ENCODE results near the gene KCNJ16. TPM values are rescaled to one million over a fixed set of nuclear protein-coding genes. Genes with fewer than 3 reads are reported as not detected.

KCNJ16 gene
- total RNA-seq, 1 experiment from 2014 or later: not detected

DNA sequence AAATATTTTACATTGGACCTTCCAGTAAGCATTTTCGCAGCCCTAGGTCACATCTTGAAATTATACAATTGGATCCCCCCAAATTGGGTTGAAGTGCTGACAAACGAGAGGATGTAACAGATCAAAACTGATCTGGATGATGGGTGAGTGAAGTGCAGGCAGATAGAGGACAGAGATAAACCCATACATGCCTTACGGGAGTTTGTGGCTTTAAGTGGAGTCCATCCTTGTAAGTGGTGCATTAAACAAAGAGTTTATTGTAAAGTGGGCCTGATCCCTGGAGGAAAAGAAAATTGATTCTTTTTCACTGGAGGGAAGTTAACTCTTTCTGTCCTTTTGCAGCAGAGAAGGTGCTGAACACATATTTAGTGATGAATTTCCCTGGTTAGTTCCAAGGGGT, 55.3 kb downstream of the KCNJ16 start:
- Mint-ChIP-seq H3K36me3 (ENCODE audit: insufficient read depth, unreplicated experiment) (no peaks in the 10 kb centered on the region), H3K9me3 (ENCODE audit: low read depth, unreplicated experiment) (peaks cover 13% of the 10 kb centered on the region), H3K27me3 (ENCODE audit: unreplicated experiment) (no peaks in the 10 kb centered on the region), H3K4me3 (ENCODE audit: low read depth, unreplicated experiment) (no peak overlapping the region), H3K27ac (ENCODE audit: unreplicated experiment) (no peak overlapping the region), H3K4me1 (ENCODE audit: low read depth, unreplicated experiment) (no peaks in the 10 kb centered on the region)
- no peak for TF ChIP-seq CTCF (IDR thresholded peaks at IDR 0.05; ENCODE audit: unreplicated experiment)
- intact Hi-C loops (cut with micrococcal nuclease; ENCODE audit: unreplicated experiment): no loop called here
- CTCF ChIA-PET: no interaction called here
- no TSS peak for BruUV-seq (replicated peaks)
- DNase-seq: no peak

DNA sequence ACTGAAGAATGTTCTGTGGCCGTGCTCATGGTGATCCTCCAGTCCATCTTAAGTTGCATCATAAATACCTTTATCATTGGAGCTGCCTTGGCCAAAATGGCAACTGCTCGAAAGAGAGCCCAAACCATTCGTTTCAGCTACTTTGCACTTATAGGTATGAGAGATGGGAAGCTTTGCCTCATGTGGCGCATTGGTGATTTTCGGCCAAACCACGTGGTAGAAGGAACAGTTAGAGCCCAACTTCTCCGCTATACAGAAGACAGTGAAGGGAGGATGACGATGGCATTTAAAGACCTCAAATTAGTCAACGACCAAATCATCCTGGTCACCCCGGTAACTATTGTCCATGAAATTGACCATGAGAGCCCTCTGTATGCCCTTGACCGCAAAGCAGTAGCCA, 57.5 kb downstream of the KCNJ16 start:
- no TSS peak for BruUV-seq (replicated peaks)
- CTCF ChIA-PET: no interaction called here
- H3K27me3 Mint-ChIP-seq (ENCODE audit: unreplicated experiment): no peaks in the 10 kb centered on the region
- peaks cover 11% of the 10 kb centered on the region for H3K9me3 Mint-ChIP-seq (ENCODE audit: low read depth, unreplicated experiment)
- no peak overlapping the region for H3K4me3 Mint-ChIP-seq (ENCODE audit: low read depth, unreplicated experiment)
- no peaks in the 10 kb centered on the region for H3K4me1 Mint-ChIP-seq (ENCODE audit: low read depth, unreplicated experiment)
- no peak overlapping the region for H3K27ac Mint-ChIP-seq (ENCODE audit: unreplicated experiment)
- intact Hi-C loops (cut with micrococcal nuclease; ENCODE audit: unreplicated experiment): no loop called here
- peaks cover 3% of the 10 kb centered on the region for H3K36me3 Mint-ChIP-seq (ENCODE audit: insufficient read depth, unreplicated experiment)
- no peak for DNase-seq
- TF ChIP-seq CTCF (IDR thresholded peaks at IDR 0.05; ENCODE audit: unreplicated experiment): no peak

- intact Hi-C loops (cut with micrococcal nuclease; ENCODE audit: unreplicated experiment): no loop called here
- BruUV-seq (replicated peaks): no TSS peak
- Mint-ChIP-seq H3K4me1 (ENCODE audit: low read depth, unreplicated experiment) (no peaks in the 10 kb centered on the region), H3K36me3 (ENCODE audit: insufficient read depth, unreplicated experiment) (peaks cover 4% of the 10 kb centered on the region), H3K27ac (ENCODE audit: unreplicated experiment) (no peak overlapping the region), H3K4me3 (ENCODE audit: low read depth, unreplicated experiment) (no peak overlapping the region), H3K27me3 (ENCODE audit: unreplicated experiment) (no peaks in the 10 kb centered on the region), H3K9me3 (ENCODE audit: low read depth, unreplicated experiment) (peaks cover 9% of the 10 kb centered on the region)
- TF ChIP-seq CTCF (IDR thresholded peaks at IDR 0.05; ENCODE audit: unreplicated experiment): no peak
- CTCF ChIA-PET: no interaction called here
- DNase-seq: no peak
Observed at GRCh38 chr17:70134042-70134441, 59.0 kb downstream of the KCNJ16 start.

GRCh38 chr17:70134777-70135176, 59.8 kb downstream of the KCNJ16 start:
- Mint-ChIP-seq H3K27me3 (ENCODE audit: unreplicated experiment) (no peaks in the 10 kb centered on the region), H3K4me1 (ENCODE audit: low read depth, unreplicated experiment) (no peaks in the 10 kb centered on the region), H3K4me3 (ENCODE audit: low read depth, unreplicated experiment) (no peak overlapping the region), H3K27ac (ENCODE audit: unreplicated experiment) (no peak overlapping the region), H3K36me3 (ENCODE audit: insufficient read depth, unreplicated experiment) (peaks cover 4% of the 10 kb centered on the region), H3K9me3 (ENCODE audit: low read depth, unreplicated experiment) (peaks cover 6% of the 10 kb centered on the region)
- intact Hi-C loops (cut with micrococcal nuclease; ENCODE audit: unreplicated experiment): no loop called here
- DNase-seq: no peak
- TF ChIP-seq CTCF (IDR thresholded peaks at IDR 0.05; ENCODE audit: unreplicated experiment): no peak
- CTCF ChIA-PET: no interaction called here
- BruUV-seq (replicated peaks): no TSS peak

DNA sequence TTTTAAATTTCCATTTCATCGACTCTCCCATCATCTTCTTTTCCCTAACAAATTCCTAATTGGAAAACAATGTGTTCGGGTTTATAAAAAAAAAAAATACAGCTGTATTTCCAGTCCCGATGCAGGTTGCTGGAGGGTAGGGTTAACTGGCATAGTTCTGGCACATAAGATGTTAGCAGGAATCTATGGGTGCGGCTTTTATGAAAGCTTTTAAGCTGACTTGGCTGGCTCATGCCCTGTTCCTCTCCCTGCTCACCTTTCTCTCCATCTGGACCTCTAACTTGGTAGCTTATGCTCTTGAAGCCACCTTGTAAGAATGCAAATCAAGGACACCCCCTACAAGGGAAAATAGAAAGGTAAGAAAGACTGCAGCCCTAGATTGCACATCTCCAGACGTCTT, 61.1 kb downstream of the KCNJ16 start:
- no TSS peak for BruUV-seq (replicated peaks)
- no peak for TF ChIP-seq CTCF (IDR thresholded peaks at IDR 0.05; ENCODE audit: unreplicated experiment)
- no peak for DNase-seq
- CTCF ChIA-PET: no interaction called here
- H3K9me3 Mint-ChIP-seq (ENCODE audit: low read depth, unreplicated experiment): no peaks in the 10 kb centered on the region
- H3K4me3 Mint-ChIP-seq (ENCODE audit: low read depth, unreplicated experiment): no peak overlapping the region
- H3K27ac Mint-ChIP-seq (ENCODE audit: unreplicated experiment): no peak overlapping the region
- H3K27me3 Mint-ChIP-seq (ENCODE audit: unreplicated experiment): no peaks in the 10 kb centered on the region
- intact Hi-C loops (cut with micrococcal nuclease; ENCODE audit: unreplicated experiment): no loop called here
- H3K4me1 Mint-ChIP-seq (ENCODE audit: low read depth, unreplicated experiment): no peaks in the 10 kb centered on the region
- H3K36me3 Mint-ChIP-seq (ENCODE audit: insufficient read depth, unreplicated experiment): peaks cover 4% of the 10 kb centered on the region

Measured in Calu3 (cell line).